T-cell (primary cell): ENCODE measurements around the gene ZNF774. TPM values are rescaled to one million over a fixed set of nuclear protein-coding genes. Genes with fewer than 3 reads are reported as not detected.

Experiments
- ATAC-seq, 4 experiments: fragments of 200-7000 bp in 3 of 4; fragments of 150-1000 bp in 1 of 4; cut with Tn5 transposase; replicated peaks in 1 of 4; 1 replicate in 3 of 4; 2 replicates in 1 of 4; pipeline ENCODE4 v1.10.0; 2021; ENCODE audit warnings: moderate library complexity in 3 of 4, mild to moderate bottlenecking in 2 of 4, moderate number of reproducible peaks in 1 of 4
- CTCF ChIA-PET, 2 donors: fragments of 300-600 bp; sonication (Branson Sonifier 250); formaldehyde crosslinking; loops; one replicate each; lab custom pipeline; 2022; ENCODE audit warnings: antibody characterized with exemption in 2 of 2; lab: Charles Lee
- POLR2A ChIA-PET, 2 donors: fragments of 300-600 bp; sonication (Branson Sonifier 250); formaldehyde crosslinking; loops; one replicate each; lab custom pipeline; 2022; ENCODE audit warnings: antibody characterized with exemption in 2 of 2; lab: Charles Lee
- DNase-seq, 35 experiments: peaks; one replicate each; pipeline versions ENCODE4 v3.0.0 to v3.0.0-alpha.2; 2013 to 2023
- H3K27ac ChIP-seq: one replicate; pipeline ENCODE4 v1.5.1; 2013; ENCODE audit warnings: low read length
- H3K27me3 ChIP-seq, 2 experiments: replicated peaks in 1 of 2; 1 replicate in 1 of 2; 2 replicates in 1 of 2; pipeline versions ENCODE4 v1.6.1 to v1.7.0; 2013; ENCODE audit warnings: low read length in 1 of 2, mixed read lengths in 1 of 2; ENCODE audit not compliant: control insufficient read depth in 2 of 2, insufficient read depth in 2 of 2; ENCODE audit errors: extremely low read depth in 1 of 2
- H3K36me3 ChIP-seq, 2 donors: 1 replicate in 1 of 2; 2 replicates in 1 of 2; pipeline versions ENCODE4 v1.6.1 to v1.7.0; 2013; ENCODE audit warnings: low read length in 1 of 2; ENCODE audit not compliant: control insufficient read depth in 2 of 2, insufficient read depth in 1 of 2; ENCODE audit errors: extremely low read depth in 1 of 2
- H3K4me1 ChIP-seq, 2 experiments: 1 replicate in 1 of 2; 2 replicates in 1 of 2; pipeline versions ENCODE4 v1.6.1 to v1.7.0; 2013; ENCODE audit warnings: low read length in 2 of 2, mixed read lengths in 1 of 2; ENCODE audit not compliant: insufficient read depth in 2 of 2, control insufficient read depth in 1 of 2; ENCODE audit errors: extremely low read depth in 1 of 2
- H3K4me3 ChIP-seq, 2 donors: 1 replicate in 1 of 2; 2 replicates in 1 of 2; pipeline versions ENCODE4 v1.5.1 to v1.7.0; 2013; ENCODE audit warnings: mild to moderate bottlenecking in 2 of 2, low read length in 1 of 2, moderate library complexity in 1 of 2; ENCODE audit not compliant: control insufficient read depth in 1 of 2; ENCODE audit errors: extremely low read depth in 1 of 2
- H3K9me3 ChIP-seq: 2 replicates; pipeline ENCODE4 v1.7.0; 2013
- H3K27ac Mint-ChIP-seq, 2 donors: one replicate each; pipeline ENCODE4 v1.8.0; 2020 to 2021; ENCODE audit warnings: mild to moderate bottlenecking in 2 of 2, mixed read lengths in 2 of 2
- H3K27me3 Mint-ChIP-seq, 2 donors: one replicate each; pipeline ENCODE4 v1.8.0; 2021 to 2022; ENCODE audit warnings: mixed read lengths in 2 of 2
- H3K36me3 Mint-ChIP-seq: one replicate; pipeline ENCODE4 v1.8.0; 2021; ENCODE audit warnings: mixed read lengths
- H3K4me1 Mint-ChIP-seq, 3 donors: one replicate each; pipeline ENCODE4 v1.8.0; 2020 to 2022; ENCODE audit warnings: mixed read lengths in 3 of 3, mild to moderate bottlenecking in 1 of 3
- H3K4me3 Mint-ChIP-seq, 3 donors: one replicate each; pipeline ENCODE4 v1.8.0; 2020 to 2022; ENCODE audit warnings: mild to moderate bottlenecking in 3 of 3, mixed read lengths in 3 of 3, moderate library complexity in 3 of 3
- H3K9me3 Mint-ChIP-seq, 3 donors: one replicate each; pipeline ENCODE4 v1.8.0; 2020 to 2022; ENCODE audit warnings: mixed read lengths in 3 of 3
- WGBS: methylation state at CpG from one replicate; pipeline ENCODE4 v1.1.5; 2013; ENCODE audit warnings: missing lambda C conversion rate; ENCODE audit not compliant: insufficient coverage; 5-methylcytosine and 5-hydroxymethylcytosine counted together
- total RNA-seq, 35 experiments: library from RNA in 6 of 35; stranded (reverse) in 6 of 35; fragments of 120-200 nt in 1 of 35; gene quantifications; one replicate each; pipeline versions ENCODE4 v1.2.1 to v1.2.4 and lab custom pipeline; 2013 to 2026

The ZNF774 gene
- total RNA-seq, 5 donors from 2014 or later (not counting 1 experiment from before 2014, with no cell fraction given): 0.61 to 0.85 (median 0.70) TPM

DNA sequence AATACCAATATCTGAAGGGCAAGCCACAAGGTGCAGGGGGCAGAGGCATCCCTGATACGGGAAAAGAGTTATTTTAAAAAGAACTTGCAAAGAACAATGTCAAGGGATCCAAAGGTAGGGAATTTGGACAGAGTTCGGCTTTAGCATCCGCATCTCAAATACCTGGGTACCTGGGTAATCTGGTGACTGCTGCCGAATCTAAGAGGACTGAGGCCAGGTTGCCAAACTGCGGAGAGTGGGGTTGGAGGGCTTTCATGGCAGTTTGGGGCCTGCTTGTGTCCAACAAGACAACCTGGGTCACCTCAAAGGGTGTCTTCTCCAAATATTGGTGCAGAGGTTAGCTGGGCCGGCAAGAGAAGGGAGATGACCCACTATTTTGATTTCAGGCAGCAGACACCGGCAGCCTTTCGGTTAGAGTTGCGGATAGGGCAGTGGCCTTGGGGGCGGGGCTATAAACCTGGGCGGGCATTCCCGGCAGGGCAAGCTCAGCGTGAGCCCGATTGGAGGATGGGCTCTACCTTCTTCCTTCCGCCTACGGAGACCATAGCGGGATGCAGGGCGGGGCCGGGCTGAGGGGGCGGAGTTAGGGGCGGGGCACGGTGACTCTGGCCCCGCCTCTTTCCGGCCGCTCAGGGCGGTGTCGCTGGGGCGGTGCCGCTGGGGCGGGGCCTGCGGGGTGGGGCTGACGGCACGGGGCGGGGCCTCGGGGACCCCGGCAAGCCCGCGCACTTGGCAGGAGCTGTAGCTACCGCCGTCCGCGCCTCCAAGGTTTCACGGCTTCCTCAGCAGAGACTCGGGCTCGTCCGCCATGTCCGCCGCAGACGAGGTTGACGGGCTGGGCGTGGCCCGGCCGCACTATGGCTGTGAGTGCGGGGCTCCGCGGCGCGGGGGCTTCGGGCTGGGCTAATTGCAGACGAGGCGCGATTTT lies 35.7 kb downstream of the ZNF774 start, which contains the start of gene IQGAP1:
Gene IQGAP1 (plus strand): TSS at position 709 of the 928 bp plus-strand sequence. CDS start 100 bp downstream, at position 809.
- Mint-ChIP-seq H3K27ac (peak within 1 kb of the TSS; percentile 91 to 92), H3K9me3 (no peaks in the 10 kb centered on the region), H3K27me3 (no peaks in the 10 kb centered on the region), H3K36me3 (peaks cover 24% of the 10 kb centered on the region), H3K4me1 (peaks cover 45 to 50% (median 46%) of the 10 kb centered on the region in 3 donors), H3K4me3 (peak within 1 kb of the TSS; percentile 84 to 91 (median 91))
- POLR2A ChIA-PET: interaction anchor here (0.6 to 2.2 kb wide), 16 partner anchors 9 to 600 kb away, joined by 3 to 49 read pairs (median 5); no protein-coding TSS in a partner anchor
- peak within 1 kb of the TSS; percentile 74 for H3K27ac ChIP-seq
- ATAC-seq: peak; percentile 90 to 94 (median 93)
- CTCF ChIA-PET: interaction anchor here in 1 of 2 donors (0.6 to 2.1 kb wide), 11 partner anchors 11 to 547 kb away, joined by 3 to 15 read pairs (median 5); partner anchors contain the start of gene UNC45A
- peak within 1 kb of the TSS; percentile 91 to 98 for H3K4me3 ChIP-seq
- no peaks in the 10 kb centered on the region for H3K9me3 ChIP-seq
- WGBS: 7% methylated on average over 53 of the region's 62 CpGs
- H3K4me1 ChIP-seq: peaks cover 28 to 30% of the 10 kb centered on the region in 2 experiments
- H3K36me3 ChIP-seq: peaks cover 4 to 12% of the 10 kb centered on the region in 2 donors
- peak; percentile 90 to 98 (median 93) for DNase-seq
- no peaks in the 10 kb centered on the region for H3K27me3 ChIP-seq

DNA sequence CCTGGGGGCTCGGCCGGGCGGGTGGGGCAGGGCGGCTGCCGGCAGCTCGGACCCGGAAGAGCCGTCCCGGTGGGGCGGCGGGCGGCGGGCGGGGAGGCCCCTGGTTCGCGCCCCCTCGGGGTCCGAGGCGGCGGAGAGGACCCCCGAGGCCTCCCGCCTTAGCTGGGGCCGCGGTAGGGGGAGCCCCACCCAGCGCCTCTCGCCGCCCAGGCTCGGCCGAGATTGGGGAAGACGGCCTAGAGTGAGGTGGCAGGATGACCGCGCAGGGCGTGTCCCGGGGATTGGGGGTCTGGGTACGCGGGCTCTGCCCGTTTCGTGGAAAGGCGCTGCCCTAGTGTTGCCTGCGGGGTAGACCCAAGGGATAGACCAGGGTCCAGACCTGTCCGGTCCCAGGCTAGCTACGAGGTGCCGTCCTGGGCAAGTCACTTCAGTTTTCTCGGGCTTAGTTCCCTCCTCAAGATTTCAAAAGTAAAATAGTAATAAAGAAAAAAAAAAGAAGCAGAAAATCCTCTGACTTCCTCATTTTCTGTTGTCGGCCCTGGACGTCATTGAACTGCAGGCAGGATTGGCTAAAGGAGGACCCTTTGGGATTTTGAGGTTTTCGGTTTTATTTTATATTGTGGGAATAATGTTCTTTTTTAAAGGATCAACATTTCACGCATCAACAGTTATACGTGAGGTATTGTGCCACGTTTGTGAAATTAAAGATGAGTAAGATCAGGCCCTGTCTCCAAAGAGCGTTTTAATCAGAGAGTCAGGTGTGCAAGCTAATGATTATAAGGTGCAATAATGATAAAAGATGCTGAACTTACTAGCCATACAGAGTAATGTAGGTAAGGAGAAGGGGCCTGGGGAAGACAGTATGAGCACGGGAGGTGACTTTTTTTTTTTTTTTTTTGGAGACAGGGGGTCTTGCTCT lies 36.6 kb downstream of the ZNF774 start:
- Histone ChIP-seq H3K27ac (peak overlapping the region; percentile 74), H3K36me3 (peaks cover 4 to 17% of the 10 kb centered on the region in 2 donors), H3K9me3 (no peaks in the 10 kb centered on the region), H3K27me3 (no peaks in the 10 kb centered on the region), H3K4me1 (peaks cover 28 to 34% of the 10 kb centered on the region in 2 experiments), H3K4me3 (peak overlapping the region; percentile 91 to 98)
- POLR2A ChIA-PET: interaction anchor here (0.6 to 2.2 kb wide), 14 partner anchors 10 to 599 kb away, joined by 3 to 49 read pairs (median 5); no protein-coding TSS in a partner anchor
- ATAC-seq (peak; percentile 13 to 44 (median 37)), DNase-seq (peak in 32 of 35 experiments; percentile 6 to 62 (median 32))
- 0% methylated on average over 42 of the region's 52 CpGs for WGBS
- Mint-ChIP-seq H3K27me3 (no peaks in the 10 kb centered on the region), H3K4me1 (peaks cover 54 to 59% (median 55%) of the 10 kb centered on the region in 3 donors), H3K27ac (peak overlapping the region; percentile 91 to 92), H3K9me3 (no peaks in the 10 kb centered on the region), H3K4me3 (peak overlapping the region; percentile 84 to 91 (median 91)), H3K36me3 (peaks cover 32% of the 10 kb centered on the region)
- CTCF ChIA-PET: interaction anchor here (0.6 to 2.1 kb wide), 11 partner anchors 12 to 546 kb away, joined by 3 to 15 read pairs (median 4); partner anchors contain the start of genes HDDC3 (in 1 of the 2) and UNC45A (in 1 of the 2)

DNA sequence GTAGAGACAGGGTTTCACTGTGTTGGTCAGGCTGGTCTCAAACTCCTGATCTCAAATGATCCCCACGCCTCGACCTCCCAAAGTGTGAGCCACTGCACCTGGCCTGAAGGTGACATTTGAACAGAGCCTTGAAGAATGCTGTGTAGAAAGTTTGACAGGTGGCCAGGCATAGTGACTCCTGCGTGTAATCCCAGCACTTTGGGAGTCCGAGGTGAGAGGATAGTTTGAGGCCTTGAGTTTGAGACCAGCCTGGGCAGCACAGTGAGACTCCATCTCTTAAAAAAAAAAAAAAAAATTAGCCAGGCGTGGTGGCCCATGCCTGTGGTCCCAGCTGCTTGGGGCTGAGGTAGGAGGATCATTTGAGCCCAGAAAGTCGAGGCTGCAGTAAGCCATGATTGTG lies 37.4 kb downstream of the ZNF774 start:
- Mint-ChIP-seq H3K4me1 (peaks cover 60 to 65% (median 62%) of the 10 kb centered on the region in 3 donors), H3K27me3 (no peaks in the 10 kb centered on the region), H3K36me3 (peaks cover 37% of the 10 kb centered on the region), H3K27ac (peak overlapping the region; percentile 66 to 91), H3K4me3 (peak overlapping the region; percentile 84 to 91 (median 84)), H3K9me3 (no peaks in the 10 kb centered on the region)
- Histone ChIP-seq H3K36me3 (peaks cover 4 to 17% of the 10 kb centered on the region in 2 donors), H3K27me3 (no peaks in the 10 kb centered on the region), H3K4me1 (peaks cover 28 to 41% of the 10 kb centered on the region in 2 experiments), H3K27ac (no peak overlapping the region), H3K4me3 (peak overlapping the region; percentile 91 to 98), H3K9me3 (no peaks in the 10 kb centered on the region)
- DNase-seq (no peak), ATAC-seq (no peak)
- ChIA-PET CTCF (interaction anchor here (0.6 to 2.1 kb wide), 5 partner anchors 11 to 543 kb away, joined by 3 to 15 read pairs (median 4); partner anchors contain the start of gene HDDC3 (in 1 of the 2)), POLR2A (interaction anchor here (0.7 to 2.2 kb wide), 2 partner anchors 10 to 289 kb away, joined by 8 to 49 read pairs; no protein-coding TSS in a partner anchor)
- 13% methylated on average over 1 of the region's 6 CpGs for WGBS

DNA sequence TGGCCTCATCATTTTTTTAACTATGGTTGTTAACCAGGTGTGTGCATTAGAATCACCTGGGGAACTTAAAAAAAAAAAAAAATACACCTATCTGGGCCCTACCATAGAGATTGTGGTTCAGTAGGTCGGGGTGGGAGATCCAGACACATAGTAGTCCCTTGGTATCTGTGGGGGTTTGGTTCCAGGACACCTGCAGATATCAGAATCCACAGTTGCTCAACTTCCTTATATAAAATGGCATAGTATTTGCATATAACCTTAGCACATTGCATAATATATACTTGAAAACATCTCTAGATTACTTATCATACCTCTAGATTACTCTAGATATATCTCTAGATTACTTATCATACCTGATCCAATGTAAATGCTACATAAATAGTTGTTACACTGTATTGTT lies 41.0 kb downstream of the ZNF774 start:
- H3K9me3 ChIP-seq: no peaks in the 10 kb centered on the region
- no peak for DNase-seq
- no peak overlapping the region for H3K27ac ChIP-seq
- peaks cover 76 to 78% (median 77%) of the 10 kb centered on the region in 3 donors for H3K4me1 Mint-ChIP-seq
- ChIA-PET CTCF (interaction anchor here (0.5 to 0.7 kb wide), 4 partner anchors 18 to 76 kb away, joined by 3 to 5 read pairs (median 4); no protein-coding TSS in a partner anchor), POLR2A (no interaction called here)
- H3K27ac Mint-ChIP-seq: no peak overlapping the region
- no peaks in the 10 kb centered on the region for H3K27me3 ChIP-seq
- H3K36me3 Mint-ChIP-seq: peaks cover 50% of the 10 kb centered on the region
- no peak overlapping the region for H3K4me3 Mint-ChIP-seq
- no peaks in the 10 kb centered on the region for H3K27me3 Mint-ChIP-seq
- WGBS: no CpG with 5 or more reads among the region's 1 CpG
- peaks cover 28 to 41% of the 10 kb centered on the region in 2 experiments for H3K4me1 ChIP-seq
- H3K4me3 ChIP-seq: no peak overlapping the region
- ATAC-seq: no peak
- peaks cover 4 to 17% of the 10 kb centered on the region in 2 donors for H3K36me3 ChIP-seq
- no peaks in the 10 kb centered on the region for H3K9me3 Mint-ChIP-seq

DNA sequence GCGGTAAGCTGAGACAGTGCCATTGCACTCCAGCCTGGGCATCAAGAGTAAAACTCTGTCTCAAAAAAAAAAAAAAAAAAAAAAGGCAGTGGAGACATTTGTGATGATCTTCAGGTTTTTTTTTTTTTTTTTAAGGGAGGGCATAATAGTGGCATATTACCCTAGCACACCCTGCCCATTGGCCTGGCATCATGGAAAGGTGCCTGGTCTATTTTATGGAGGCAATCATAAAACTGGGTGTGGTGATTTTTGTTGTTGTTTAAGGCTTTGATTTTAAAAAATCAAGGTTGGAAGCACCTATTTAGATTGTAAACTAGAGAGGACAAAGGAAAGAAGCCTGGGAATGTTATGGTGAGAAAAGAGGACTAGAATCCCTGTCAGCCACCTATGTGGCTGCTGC lies 42.0 kb downstream of the ZNF774 start:
- ATAC-seq: no peak
- Mint-ChIP-seq H3K36me3 (peaks cover 48% of the 10 kb centered on the region), H3K4me3 (peak overlapping the region in 1 of 3 donors; percentile 6), H3K4me1 (peaks cover 73 to 79% (median 76%) of the 10 kb centered on the region in 3 donors), H3K27ac (peak overlapping the region; percentile 76 to 79), H3K27me3 (no peaks in the 10 kb centered on the region), H3K9me3 (no peaks in the 10 kb centered on the region)
- CTCF ChIA-PET: interaction anchor here (0.6 to 1.2 kb wide), 2 partner anchors 32 to 132 kb away, joined by 3 to 5 read pairs; no protein-coding TSS in a partner anchor
- Histone ChIP-seq H3K9me3 (no peaks in the 10 kb centered on the region), H3K27me3 (no peaks in the 10 kb centered on the region), H3K27ac (no peak overlapping the region), H3K4me1 (peaks cover 27 to 48% of the 10 kb centered on the region in 2 experiments), H3K4me3 (no peak overlapping the region), H3K36me3 (peaks cover 4 to 17% of the 10 kb centered on the region in 2 donors)
- WGBS: no CpG with 5 or more reads among the region's 1 CpG
- POLR2A ChIA-PET: no interaction called here
- DNase-seq: no peak
